HG03095 (cell line): Measurements from ENCODE around the gene SEMA6A.

Source experiments
- ATAC-seq: cut with Tn5 transposase; IDR thresholded peaks from one replicate; pipeline ENCODE4 v1.9.1; 2021; ENCODE audit warnings: moderate library complexity; ENCODE audit not compliant: unreplicated experiment

SEMA6A gene

GRCh38 chr5:116576053-116576713 is 1.6 kb upstream of the SEMA6A start:
- peak; percentile 40 for ATAC-seq

GRCh38 chr5:116575326-116576052 is 866 bp upstream of the SEMA6A start:
- ATAC-seq = no peak

- ATAC-seq = no peak
Observed at GRCh38 chr5:116573702-116574366, 789 bp downstream of the SEMA6A start.

- ATAC-seq = no peak
Observed at GRCh38 chr5:116573279-116573701, 1.3 kb downstream of the SEMA6A start.

GRCh38 chr5:116572350-116573278 is 2.0 kb downstream of the SEMA6A start:
- ATAC-seq = no peak

- no peak for ATAC-seq
Observed at GRCh38 chr5:116571568-116572349, 2.9 kb downstream of the SEMA6A start.

DNA sequence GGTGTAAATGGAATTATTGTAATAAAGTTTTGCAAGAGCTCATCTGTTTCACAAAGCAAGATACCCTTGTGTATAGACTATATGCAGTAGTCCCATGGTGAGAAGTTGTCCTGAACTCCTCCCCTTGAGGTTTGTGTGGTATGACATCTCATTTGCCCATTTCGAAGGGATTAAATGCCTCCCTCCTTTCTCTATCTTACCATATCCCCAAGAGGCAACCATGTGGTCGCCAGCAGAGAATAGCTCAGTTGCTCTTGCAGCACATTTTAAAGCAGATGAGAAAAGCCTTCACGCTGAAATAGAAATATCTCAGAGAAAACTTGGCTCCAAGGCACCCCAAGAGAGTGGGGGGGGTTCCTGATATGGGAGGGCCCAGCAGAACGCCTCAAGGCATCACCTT is 4.6 kb downstream of the SEMA6A start:
- no peak for ATAC-seq

DNA sequence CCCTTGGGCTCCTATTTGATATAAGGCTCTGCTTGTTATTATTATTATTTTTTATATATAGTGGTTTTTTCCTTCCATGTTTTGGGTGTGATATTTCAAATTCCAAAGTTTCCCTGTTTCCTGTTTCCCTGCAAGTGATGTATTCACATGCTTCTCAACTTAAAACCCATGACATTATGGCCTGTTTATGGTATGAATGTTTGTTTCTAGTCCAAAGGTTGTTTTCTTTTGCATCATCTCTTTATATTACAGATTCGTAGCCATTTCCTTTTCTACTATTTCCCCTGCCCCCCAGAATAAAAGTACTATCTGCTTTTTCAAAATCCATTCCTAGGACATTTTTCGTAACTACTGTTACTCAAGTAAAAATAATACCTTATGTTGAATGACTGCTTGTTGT is 7.5 kb downstream of the SEMA6A start:
- ATAC-seq = no peak

DNA sequence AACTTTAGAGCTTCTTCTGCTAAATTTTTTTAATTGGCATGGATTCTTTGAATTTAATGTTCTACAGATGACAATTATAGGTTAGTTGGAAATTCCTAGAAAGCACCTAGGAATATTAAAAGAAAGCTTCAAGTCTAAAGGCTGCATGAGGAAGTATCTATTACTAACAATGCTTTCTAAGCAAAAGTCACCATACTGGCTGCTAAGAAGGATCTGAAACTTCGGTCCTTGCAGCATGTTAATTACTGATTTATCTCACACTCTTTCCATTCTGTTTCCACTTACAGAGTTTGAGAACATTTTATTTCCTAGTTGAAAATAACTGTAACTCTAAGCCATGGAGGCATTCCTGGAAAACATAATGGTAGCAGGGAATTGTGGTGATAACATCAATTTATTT is 8.4 kb downstream of the SEMA6A start:
- ATAC-seq = peak; percentile 78

DNA sequence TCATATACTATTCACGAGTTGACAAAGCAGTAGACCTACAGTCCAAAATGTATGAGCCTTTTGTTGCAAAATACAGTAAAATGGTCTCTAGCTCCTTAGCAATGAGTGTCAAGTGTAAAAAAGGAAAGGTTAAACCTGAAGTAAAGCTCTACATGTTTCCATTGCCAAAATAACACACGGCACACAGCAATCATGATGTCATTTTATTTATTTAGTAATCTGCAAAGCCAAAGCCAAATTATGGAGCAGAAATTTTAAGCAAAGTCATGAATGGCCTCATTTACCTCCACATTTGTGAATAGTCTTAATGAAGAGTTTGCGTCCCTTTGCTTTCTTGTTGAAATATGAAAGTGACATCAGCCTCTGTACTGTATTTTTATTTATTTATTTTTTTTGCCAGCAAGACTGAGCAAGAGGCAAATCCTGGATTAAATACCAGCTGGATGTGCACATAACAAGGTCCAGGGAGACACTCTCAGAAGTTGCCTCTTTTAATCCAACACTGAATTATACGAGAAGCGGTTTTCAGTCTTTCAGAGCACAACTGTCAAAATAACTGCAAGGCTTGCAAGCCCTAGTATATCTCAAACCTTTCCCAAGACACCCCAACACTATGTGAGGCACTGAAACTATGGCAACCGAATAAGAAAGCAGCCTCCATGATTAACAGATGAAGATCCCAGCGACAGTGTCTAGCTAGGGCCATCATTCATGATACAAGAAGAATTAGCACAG is 9.7 kb downstream of the SEMA6A start:
- no peak for ATAC-seq

DNA sequence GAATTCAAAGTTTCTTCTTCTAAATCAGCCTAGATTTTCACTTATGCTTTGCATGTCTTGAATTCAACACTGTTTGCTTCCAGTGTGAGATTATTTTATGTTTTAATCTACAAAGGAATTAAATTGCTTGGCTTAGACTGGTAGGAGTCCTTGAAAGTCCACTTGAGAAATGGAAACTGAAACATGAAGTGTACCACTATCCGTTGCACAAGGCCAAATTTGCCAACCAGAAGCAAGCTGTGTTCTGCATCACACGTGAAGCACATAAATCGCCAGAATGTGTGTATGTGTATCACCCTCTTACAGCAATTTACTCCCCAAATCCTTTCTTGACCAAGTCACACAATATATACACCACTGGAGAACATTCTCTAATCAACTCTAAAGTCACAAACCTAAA is 10.3 kb downstream of the SEMA6A start:
- no peak for ATAC-seq

DNA sequence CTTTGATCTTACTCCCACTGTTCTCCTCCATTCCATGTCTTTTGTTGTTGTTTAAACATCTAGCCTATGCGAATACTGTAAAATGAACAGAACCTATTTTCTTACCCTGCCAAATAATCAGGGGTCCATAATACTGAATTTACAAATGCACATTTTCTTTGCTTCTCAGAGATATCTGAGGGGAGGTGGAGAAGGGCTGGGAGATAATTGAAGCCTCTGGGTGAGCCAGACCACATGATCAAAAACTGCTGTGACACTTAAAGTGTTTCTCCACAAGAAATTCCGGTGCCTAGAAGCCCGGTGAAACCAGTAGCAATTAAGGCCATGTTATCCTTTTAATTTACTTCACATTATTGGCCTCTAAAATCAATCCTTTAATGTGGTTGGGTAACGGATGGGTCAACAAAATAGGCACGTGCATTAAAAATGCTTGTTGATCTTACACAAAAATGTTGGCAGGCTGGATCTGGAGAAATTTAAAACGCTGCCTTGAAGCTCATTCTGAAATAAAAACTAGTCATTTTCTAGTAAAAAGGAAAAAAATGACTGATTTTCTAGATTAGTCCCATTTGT is 10.8 kb downstream of the SEMA6A start:
- ATAC-seq = no peak

DNA sequence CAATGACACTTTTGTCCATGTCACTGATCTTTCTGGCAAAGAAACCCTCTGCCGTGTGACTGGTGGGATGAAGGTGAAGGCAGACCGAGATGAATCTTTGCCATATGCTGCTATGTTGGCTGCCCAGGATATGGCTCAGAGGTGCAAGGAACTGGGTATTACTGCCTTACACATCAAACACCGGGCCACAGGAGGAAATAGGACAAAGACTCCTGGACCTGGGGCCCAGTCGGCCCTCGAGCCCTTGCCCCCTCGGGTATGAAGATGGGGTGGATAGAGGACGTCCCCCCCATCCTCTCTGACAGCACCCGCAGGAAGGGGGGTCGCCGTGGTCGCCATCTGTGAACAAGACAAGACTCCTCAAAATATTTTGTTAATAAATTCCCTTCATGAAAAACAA is 12.0 kb downstream of the SEMA6A start:
- ATAC-seq = no peak

DNA sequence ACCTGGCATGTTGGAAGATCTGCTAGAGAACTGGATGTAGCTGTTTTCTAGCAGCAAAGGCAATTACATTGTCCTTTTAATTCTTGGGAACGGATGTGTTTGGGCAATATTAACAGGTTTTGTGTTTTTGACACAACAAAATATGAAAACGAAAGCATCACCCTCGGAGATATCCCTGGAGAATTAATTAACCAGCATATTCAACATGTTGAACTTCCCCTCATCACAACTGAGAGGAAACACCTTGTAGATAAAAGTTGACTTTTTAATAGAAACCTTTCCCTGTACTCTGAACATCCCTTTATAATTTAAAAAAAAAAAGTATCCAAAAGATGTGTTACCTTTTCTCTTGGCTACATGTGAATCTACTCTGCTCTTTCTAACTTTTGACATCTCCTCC is 13.0 kb downstream of the SEMA6A start:
- no peak for ATAC-seq

DNA sequence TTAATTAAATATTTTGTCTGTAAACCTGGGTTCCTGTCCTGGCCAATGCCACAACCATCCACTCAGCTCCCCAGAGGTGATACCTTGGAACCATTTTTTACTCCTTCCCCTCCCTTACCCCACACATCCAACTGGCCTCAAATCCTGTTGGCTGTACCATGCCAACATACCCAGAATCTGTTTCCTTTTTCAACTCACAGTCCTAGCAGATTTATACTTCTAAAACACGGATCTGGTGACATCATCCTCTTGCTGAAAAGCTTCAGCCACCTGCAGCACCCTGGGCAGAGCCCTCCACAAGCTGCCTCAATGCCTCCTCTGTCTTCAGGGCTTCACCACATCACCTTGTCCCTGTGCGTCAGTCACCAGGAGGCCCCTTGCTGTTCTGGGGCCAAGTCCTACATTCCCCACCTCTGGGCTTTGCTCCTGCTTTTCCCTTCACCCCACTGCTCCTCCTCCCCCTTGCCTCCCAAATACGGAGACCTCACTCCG is 14.9 kb downstream of the SEMA6A start:
- ATAC-seq = no peak

DNA sequence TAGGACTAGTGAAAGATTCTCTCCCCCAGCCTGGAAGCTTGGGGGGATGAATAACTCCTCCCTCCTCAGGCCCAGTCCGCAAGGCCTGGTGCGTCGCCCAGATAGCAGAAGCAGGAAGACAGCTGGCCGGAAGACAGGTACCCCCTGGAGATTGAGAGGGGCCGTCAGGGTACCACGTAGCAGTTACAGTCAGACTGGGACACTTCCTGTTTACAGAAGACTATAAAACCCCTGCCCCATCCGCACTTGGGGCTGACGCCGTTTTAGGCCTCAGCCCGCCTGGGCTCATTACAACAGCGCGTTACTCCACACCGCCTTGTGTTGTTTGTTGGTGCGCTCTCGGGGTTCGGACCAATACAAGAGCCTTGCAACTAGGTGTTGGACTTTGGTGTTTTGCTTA is 15.4 kb downstream of the SEMA6A start:
- no peak for ATAC-seq

GRCh38 chr5:116557669-116558271 is 16.9 kb downstream of the SEMA6A start:
- ATAC-seq = no peak

DNA sequence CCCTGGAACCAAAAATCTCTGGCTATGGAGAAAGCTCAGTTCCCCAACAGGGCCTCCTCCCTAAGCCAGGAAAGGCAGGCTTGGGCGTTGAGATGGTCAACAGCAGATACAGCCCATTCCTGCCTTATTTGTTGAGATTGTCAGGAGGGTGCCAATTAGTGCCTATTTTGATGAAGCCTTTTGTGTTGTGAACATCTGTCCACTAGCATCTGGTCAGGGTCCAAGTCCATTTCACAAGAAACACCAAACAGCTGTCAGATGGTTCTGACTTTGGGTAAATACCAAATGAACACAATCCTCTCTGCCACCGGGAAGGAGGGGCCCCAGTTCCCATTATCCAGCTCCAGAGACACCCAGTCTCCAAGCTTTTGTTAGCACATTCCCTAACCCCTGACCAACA is 19.9 kb downstream of the SEMA6A start:
- ATAC-seq = no peak

DNA sequence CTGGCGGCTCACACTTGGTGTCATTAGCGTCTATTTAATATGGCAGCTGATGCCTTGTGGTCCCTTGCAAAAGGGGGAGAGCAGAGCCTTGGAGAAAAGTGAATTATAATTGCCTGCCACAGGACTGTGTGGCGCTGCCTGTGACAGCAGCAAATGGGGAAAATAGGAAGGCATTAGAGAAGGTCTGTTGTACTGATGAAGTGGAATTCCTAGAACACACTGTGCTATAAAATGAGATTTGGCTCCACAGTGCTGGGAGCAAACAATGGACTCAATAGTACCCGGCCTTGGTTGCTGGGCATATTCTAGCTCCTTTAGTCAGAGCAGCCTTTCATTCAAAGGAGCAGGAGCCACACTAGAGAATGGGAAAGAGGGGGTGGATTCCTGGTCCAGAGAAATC is 21.3 kb downstream of the SEMA6A start:
- ATAC-seq = no peak
